Tibial nerve (tissue), 3 donors: Measurements from ENCODE around the gene ZNF423.

ENCODE experiments used
- EP300 ChIP-seq, 2 donors: sonication (generic); formaldehyde crosslinking; IDR thresholded peaks; one replicate each; pipeline ENCODE4 v1.6.1; 2017; ENCODE audit warnings: antibody characterized with exemption in 2 of 2, mild to moderate bottlenecking in 1 of 2
- POLR2A ChIP-seq, 2 donors: fragments of 450-650 bp; IDR thresholded peaks; one replicate each; pipeline ENCODE4 v1.6.1; 2017; ENCODE audit warnings: antibody characterized with exemption in 2 of 2, mild to moderate bottlenecking in 2 of 2, moderate library complexity in 2 of 2

DNA sequence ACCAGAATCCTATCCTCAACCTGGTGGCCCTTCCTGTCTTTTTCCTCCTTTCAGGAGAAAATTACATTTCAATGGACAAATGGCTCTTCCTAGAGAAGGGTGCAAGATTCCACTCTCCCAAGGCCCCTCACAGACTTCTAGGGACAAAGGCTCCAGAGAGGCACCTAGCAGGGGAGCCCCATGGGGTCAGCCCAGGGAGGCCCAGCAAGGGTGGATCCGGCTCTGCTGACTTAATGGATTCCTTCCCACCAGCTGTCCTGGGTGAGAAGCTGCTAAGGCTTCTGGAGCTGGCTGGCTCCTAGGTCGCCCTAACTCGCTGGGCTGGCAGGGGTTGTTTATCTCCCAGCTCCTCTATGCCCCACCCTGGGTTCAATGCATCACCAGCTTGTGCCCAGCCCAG lies 152.4 kb downstream of the ZNF423 start:
- TF ChIP-seq POLR2A (IDR thresholded peaks at IDR 0.05) (no peak), EP300 (IDR thresholded peaks at IDR 0.05) (no peak)
